ENCODE results near the gene GALT.

The GALT gene

DNA sequence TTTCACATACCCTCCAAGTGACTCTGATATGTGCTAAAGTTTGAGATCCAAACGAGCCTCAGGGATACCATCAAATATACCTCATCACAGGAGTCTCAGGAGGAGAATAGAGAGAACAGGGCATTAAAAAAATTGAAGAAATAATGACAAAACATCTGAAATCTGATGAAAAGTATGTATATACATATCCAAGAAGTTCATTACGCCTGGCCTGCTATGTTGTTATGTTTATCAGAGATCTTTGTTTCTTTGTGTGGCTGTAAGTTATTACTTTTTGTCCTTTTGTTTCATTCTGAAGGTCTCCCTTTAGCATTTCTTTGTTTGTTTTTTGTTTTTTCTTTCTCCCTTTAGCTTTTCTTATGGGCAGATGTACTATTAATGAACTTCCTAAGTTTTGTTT is 47.1 kb downstream of the GALT start:
- Histone ChIP-seq H3K27me3 (no peaks in the 10 kb centered on the region), H3K9me3 (no peaks in the 10 kb centered on the region), H3K36me3 (no peaks in the 10 kb centered on the region), H3K4me1 (ENCODE audit: control insufficient read depth in 1 of 2, insufficient read depth in 1 of 2, low read depth in 1 of 2, low read length in 1 of 2) (peaks cover 8 to 15% of the 10 kb centered on the region in 2 experiments), H3K4me3 (ENCODE audit: low read depth in 1 of 2, low read length in 1 of 2) (no peak overlapping the region), H3K27ac (no peak overlapping the region)
- TF ChIP-seq, protein P1, sequence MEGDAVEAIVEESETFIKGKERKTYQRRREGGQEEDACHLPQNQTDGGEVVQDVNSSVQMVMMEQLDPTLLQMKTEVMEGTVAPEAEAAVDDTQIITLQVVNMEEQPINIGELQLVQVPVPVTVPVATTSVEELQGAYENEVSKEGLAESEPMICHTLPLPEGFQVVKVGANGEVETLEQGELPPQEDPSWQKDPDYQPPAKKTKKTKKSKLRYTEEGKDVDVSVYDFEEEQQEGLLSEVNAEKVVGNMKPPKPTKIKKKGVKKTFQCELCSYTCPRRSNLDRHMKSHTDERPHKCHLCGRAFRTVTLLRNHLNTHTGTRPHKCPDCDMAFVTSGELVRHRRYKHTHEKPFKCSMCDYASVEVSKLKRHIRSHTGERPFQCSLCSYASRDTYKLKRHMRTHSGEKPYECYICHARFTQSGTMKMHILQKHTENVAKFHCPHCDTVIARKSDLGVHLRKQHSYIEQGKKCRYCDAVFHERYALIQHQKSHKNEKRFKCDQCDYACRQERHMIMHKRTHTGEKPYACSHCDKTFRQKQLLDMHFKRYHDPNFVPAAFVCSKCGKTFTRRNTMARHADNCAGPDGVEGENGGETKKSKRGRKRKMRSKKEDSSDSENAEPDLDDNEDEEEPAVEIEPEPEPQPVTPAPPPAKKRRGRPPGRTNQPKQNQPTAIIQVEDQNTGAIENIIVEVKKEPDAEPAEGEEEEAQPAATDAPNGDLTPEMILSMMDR (IDR thresholded peaks at IDR 0.05) = no peak

GRCh38 chr9:34694811-34695210 is 48.3 kb downstream of the GALT start:
- Histone ChIP-seq H3K27me3 (peaks cover 8% of the 10 kb centered on the region), H3K27ac (no peak overlapping the region), H3K4me3 (ENCODE audit: low read depth in 1 of 2, low read length in 1 of 2) (no peak overlapping the region), H3K9me3 (no peaks in the 10 kb centered on the region), H3K4me1 (ENCODE audit: control insufficient read depth in 1 of 2, insufficient read depth in 1 of 2, low read depth in 1 of 2, low read length in 1 of 2) (peaks cover 8 to 15% of the 10 kb centered on the region in 2 experiments), H3K36me3 (no peaks in the 10 kb centered on the region)
- TF ChIP-seq, protein P1 (IDR thresholded peaks at IDR 0.05) = no peak
